ENCODE data around the gene CEP70. TPM values are rescaled to one million over a fixed set of nuclear protein-coding genes. Genes with fewer than 3 reads are reported as not detected.

Gene CEP70
- total RNA-seq, 4 donors from 2014 or later, result 27.7 to 53.8 (median 43.5) TPM

GRCh38 chr3:138549179-138549977 is 44.7 kb downstream of the CEP70 start:
- Histone ChIP-seq H3K36me3 (peaks cover 0 to 74% of the 10 kb centered on the region in 2 donors), H3K4me3 (no peak overlapping the region), H3K27ac (no peak overlapping the region), H3K4me1 (no peaks in the 10 kb centered on the region), H3K27me3 (no peaks in the 10 kb centered on the region), H3K9me3 (peaks cover 0 to 58% (median 0%) of the 10 kb centered on the region in 3 donors)
- WGBS, 2 donors (ENCODE audit: low coverage in 1 of 2), result 94 to 100% methylated on average over 7 of the region's 14 CpGs
- ATAC-seq, result no peak
- no peak for TF ChIP-seq POLR2AphosphoS5 (IDR thresholded peaks at IDR 0.05)
- TF ChIP-seq POLR2A (IDR thresholded peaks at IDR 0.05), result no peak
- no peak for TF ChIP-seq CTCF (IDR thresholded peaks at IDR 0.05)
- no peak for TF ChIP-seq EP300 (IDR thresholded peaks at IDR 0.05)

DNA sequence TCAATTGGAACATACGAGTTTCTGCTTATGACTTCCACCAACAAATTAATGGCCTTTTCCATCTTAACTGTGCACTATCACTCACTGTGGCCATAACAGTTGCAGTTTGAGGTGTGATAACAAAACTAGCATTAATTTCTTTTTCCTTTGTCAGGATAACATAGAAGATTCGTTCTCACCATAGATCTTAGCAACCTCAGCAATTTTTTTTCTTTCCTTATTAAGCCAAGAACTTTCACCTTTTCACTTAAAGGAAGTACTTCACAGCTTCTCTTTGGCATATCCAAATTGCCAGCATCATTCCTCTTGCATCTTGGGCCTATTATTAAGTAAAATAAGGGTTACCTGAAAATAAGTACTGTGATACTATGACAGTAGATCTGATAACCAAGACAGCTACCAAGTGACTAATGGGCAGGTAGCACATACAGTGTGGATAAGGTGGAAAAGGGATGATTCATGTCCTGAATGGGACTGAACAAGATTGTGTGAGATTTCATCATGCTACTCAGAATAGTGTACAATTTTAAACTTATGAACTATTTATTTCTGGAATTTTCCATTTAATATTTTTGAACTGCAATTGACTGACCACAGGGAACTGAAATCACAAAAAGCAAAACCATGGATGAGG is 46.6 kb downstream of the CEP70 start:
- H3K36me3 ChIP-seq, result peaks cover 0 to 91% of the 10 kb centered on the region in 2 donors
- no peak overlapping the region for H3K27ac ChIP-seq
- ATAC-seq, result no peak
- no peaks in the 10 kb centered on the region for H3K27me3 ChIP-seq
- H3K4me1 ChIP-seq, result no peaks in the 10 kb centered on the region
- TF ChIP-seq EP300 (IDR thresholded peaks at IDR 0.05) (no peak), POLR2A (IDR thresholded peaks at IDR 0.05) (no peak), POLR2AphosphoS5 (IDR thresholded peaks at IDR 0.05) (no peak), CTCF (IDR thresholded peaks at IDR 0.05) (no peak)
- WGBS, 2 donors (ENCODE audit: low coverage in 1 of 2), result 100% methylated on average over 2 of the region's 2 CpGs
- no peak overlapping the region for H3K4me3 ChIP-seq
- H3K9me3 ChIP-seq, result peaks cover 0 to 66% (median 0%) of the 10 kb centered on the region in 3 donors

- Histone ChIP-seq H3K4me3 (no peak overlapping the region), H3K36me3 (peaks cover 0 to 100% of the 10 kb centered on the region in 2 donors), H3K9me3 (peaks cover 0 to 82% (median 0%) of the 10 kb centered on the region in 3 donors), H3K27ac (no peak overlapping the region), H3K4me1 (no peaks in the 10 kb centered on the region), H3K27me3 (no peaks in the 10 kb centered on the region)
- no peak for ATAC-seq
- TF ChIP-seq POLR2AphosphoS5 (IDR thresholded peaks at IDR 0.05) (no peak), EP300 (IDR thresholded peaks at IDR 0.05) (no peak), CTCF (IDR thresholded peaks at IDR 0.05) (no peak), POLR2A (IDR thresholded peaks at IDR 0.05) (no peak)
- WGBS, 2 donors (ENCODE audit: low coverage in 1 of 2), result 86 to 89% methylated on average over 1 of the region's 1 CpG
Measured at GRCh38 chr3:138544546-138544945, 49.5 kb downstream of the CEP70 start.

DNA sequence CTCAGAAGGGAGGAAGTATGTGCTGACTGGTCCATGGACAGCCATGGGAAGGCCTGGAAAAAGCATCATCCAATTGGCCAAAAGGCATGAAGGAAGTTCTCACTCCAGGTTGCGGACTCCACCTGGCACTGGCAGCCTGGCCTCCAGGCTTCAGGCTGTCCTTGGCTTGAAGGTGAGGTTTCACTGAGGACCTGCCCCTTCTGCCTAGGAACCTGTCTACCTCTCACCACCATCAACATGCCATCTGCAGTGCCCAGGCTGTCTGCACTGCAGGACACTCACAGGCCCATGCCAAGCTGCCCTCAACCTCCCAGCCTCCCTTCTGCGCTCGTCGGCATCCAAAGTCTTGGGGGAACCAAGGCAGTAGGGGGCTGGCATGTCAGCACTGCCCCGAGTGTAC is 51.1 kb downstream of the CEP70 start:
- Histone ChIP-seq H3K36me3 (peaks cover 0 to 99% of the 10 kb centered on the region in 2 donors), H3K27me3 (no peaks in the 10 kb centered on the region), H3K4me1 (no peaks in the 10 kb centered on the region), H3K27ac (no peak overlapping the region), H3K9me3 (peaks cover 0 to 69% (median 0%) of the 10 kb centered on the region in 3 donors), H3K4me3 (no peak overlapping the region)
- no peak for TF ChIP-seq POLR2A (IDR thresholded peaks at IDR 0.05)
- TF ChIP-seq POLR2AphosphoS5 (IDR thresholded peaks at IDR 0.05), result no peak
- TF ChIP-seq CTCF (IDR thresholded peaks at IDR 0.05), result no peak
- TF ChIP-seq EP300 (IDR thresholded peaks at IDR 0.05), result no peak
- ATAC-seq, result no peak
- WGBS, 2 donors (ENCODE audit: low coverage in 1 of 2), result 86% methylated on average over 1 of the region's 5 CpGs; no CpG with 5 or more reads in 1 of the 2 donors

Data from gastroesophageal sphincter (tissue), 4 donors.